HL-60 (cell line): ENCODE data around the gene KRT78.

Experiments used
- POLR2AphosphoS5 ChIP-seq: IDR thresholded peaks from 2 replicates; pipeline ENCODE4 v1.6.1; 2012; ENCODE audit warnings: low read depth
- TF ChIP-seq, protein P1 (sequence below): IDR thresholded peaks from one replicate; pipeline ENCODE4 v1.5.1; 2011; ENCODE audit warnings: low read length, control low read depth, inconsistent platforms; ENCODE audit not compliant: insufficient read depth
- TF ChIP-seq, protein P2 (sequence below): IDR thresholded peaks from 2 replicates; pipeline ENCODE4 v1.6.1; 2012; ENCODE audit warnings: low read depth; ENCODE audit not compliant: insufficient replicate concordance

DNA sequence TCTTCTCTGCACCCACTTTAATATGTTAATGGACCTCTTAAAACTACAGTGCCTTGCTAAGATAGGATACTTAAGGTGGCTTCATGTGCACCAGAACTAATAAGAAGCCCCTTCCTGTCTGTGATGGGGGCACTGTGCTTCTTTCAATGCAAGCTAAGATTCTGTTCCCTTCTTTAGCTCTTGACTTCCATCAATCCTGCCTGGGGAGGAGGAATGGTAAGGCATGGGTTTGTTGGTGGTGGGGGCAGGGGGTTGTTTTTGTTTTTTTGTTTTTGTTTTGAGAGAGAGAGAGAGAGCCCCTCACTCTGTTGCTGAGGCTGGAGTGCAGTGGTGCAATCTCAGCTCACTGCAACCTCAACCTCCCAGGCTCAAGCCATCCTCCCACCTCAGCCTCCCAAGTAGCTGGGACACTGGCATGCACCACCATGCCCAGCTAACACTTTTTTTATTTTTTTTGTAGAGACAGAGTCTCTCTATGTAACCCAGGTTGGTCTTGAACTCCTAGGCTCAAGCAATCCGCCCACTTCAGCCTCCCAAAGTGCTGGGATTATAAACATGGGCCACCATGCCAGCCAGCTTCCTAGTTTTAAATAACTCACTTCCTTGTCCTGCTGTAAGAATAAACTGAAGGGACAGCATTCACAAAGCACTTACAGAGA is 48.4 kb downstream of the KRT78 start:
- no peak for TF ChIP-seq POLR2AphosphoS5
- TF ChIP-seq, protein P1, sequence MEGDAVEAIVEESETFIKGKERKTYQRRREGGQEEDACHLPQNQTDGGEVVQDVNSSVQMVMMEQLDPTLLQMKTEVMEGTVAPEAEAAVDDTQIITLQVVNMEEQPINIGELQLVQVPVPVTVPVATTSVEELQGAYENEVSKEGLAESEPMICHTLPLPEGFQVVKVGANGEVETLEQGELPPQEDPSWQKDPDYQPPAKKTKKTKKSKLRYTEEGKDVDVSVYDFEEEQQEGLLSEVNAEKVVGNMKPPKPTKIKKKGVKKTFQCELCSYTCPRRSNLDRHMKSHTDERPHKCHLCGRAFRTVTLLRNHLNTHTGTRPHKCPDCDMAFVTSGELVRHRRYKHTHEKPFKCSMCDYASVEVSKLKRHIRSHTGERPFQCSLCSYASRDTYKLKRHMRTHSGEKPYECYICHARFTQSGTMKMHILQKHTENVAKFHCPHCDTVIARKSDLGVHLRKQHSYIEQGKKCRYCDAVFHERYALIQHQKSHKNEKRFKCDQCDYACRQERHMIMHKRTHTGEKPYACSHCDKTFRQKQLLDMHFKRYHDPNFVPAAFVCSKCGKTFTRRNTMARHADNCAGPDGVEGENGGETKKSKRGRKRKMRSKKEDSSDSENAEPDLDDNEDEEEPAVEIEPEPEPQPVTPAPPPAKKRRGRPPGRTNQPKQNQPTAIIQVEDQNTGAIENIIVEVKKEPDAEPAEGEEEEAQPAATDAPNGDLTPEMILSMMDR = no peak
- TF ChIP-seq, protein P2, sequence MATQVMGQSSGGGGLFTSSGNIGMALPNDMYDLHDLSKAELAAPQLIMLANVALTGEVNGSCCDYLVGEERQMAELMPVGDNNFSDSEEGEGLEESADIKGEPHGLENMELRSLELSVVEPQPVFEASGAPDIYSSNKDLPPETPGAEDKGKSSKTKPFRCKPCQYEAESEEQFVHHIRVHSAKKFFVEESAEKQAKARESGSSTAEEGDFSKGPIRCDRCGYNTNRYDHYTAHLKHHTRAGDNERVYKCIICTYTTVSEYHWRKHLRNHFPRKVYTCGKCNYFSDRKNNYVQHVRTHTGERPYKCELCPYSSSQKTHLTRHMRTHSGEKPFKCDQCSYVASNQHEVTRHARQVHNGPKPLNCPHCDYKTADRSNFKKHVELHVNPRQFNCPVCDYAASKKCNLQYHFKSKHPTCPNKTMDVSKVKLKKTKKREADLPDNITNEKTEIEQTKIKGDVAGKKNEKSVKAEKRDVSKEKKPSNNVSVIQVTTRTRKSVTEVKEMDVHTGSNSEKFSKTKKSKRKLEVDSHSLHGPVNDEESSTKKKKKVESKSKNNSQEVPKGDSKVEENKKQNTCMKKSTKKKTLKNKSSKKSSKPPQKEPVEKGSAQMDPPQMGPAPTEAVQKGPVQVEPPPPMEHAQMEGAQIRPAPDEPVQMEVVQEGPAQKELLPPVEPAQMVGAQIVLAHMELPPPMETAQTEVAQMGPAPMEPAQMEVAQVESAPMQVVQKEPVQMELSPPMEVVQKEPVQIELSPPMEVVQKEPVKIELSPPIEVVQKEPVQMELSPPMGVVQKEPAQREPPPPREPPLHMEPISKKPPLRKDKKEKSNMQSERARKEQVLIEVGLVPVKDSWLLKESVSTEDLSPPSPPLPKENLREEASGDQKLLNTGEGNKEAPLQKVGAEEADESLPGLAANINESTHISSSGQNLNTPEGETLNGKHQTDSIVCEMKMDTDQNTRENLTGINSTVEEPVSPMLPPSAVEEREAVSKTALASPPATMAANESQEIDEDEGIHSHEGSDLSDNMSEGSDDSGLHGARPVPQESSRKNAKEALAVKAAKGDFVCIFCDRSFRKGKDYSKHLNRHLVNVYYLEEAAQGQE = no peak
